Activated effector memory CD4-positive, alpha-beta T cell treated with Interleukin-2 at 50 U/mL for 16 hours (primary cell): Measurements from ENCODE around the gene ALDH3B2.
"Not testable (repeated sequence)": the region's sequence is repeated elsewhere in the genome, so short reads cannot be mapped to it uniquely, and the experiment has no call there.

Experiments
- DNase-seq: peaks from one replicate; pipeline ENCODE4 v3.0.0-alpha.2; 2020

Gene ALDH3B2

GRCh38 chr11:67641338-67642172 lies 32.9 kb downstream of the ALDH3B2 start:
- DNase-seq: no peak

- no peak for DNase-seq
Observed at GRCh38 chr11:67640758-67641337, 33.6 kb downstream of the ALDH3B2 start.

- DNase-seq: peak; percentile 43
Observed at GRCh38 chr11:67640021-67640757, 34.2 kb downstream of the ALDH3B2 start.

- DNase-seq: no peak
Observed at GRCh38 chr11:67639438-67639859, 35.0 kb downstream of the ALDH3B2 start, which contains the start of gene TBX10. TBX10 (minus strand) TSS chr11:67639763; CDS start chr11:67639472, 291 bp downstream.

GRCh38 chr11:67638535-67639437 lies 35.6 kb downstream of the ALDH3B2 start:
- DNase-seq: no peak

GRCh38 chr11:67637441-67637840 lies 37.0 kb downstream of the ALDH3B2 start:
- not testable (repeated sequence) for DNase-seq

- no peak for DNase-seq
Observed at GRCh38 chr11:67636962-67637361, 37.5 kb downstream of the ALDH3B2 start.

- no peak for DNase-seq
Observed at GRCh38 chr11:67635231-67635521, 39.2 kb downstream of the ALDH3B2 start.

- no peak for DNase-seq
Observed at GRCh38 chr11:67634366-67635230, 39.8 kb downstream of the ALDH3B2 start.

- no peak for DNase-seq
Observed at GRCh38 chr11:67633758-67634365, 40.6 kb downstream of the ALDH3B2 start.

- DNase-seq: no peak
Observed at GRCh38 chr11:67632982-67633755, 41.3 kb downstream of the ALDH3B2 start.

- DNase-seq: no peak
Observed at GRCh38 chr11:67632175-67632981, 42.0 kb downstream of the ALDH3B2 start.

GRCh38 chr11:67631853-67632174 lies 42.6 kb downstream of the ALDH3B2 start:
- DNase-seq: no peak

- no peak for DNase-seq
Observed at GRCh38 chr11:67631411-67631810, 43.0 kb downstream of the ALDH3B2 start.

- DNase-seq: no peak
Observed at GRCh38 chr11:67630943-67631331, 43.5 kb downstream of the ALDH3B2 start.

- peak; percentile 91 for DNase-seq
Observed at GRCh38 chr11:67630228-67630942, 44.0 kb downstream of the ALDH3B2 start.

GRCh38 chr11:67629386-67630227 lies 44.8 kb downstream of the ALDH3B2 start, which contains the start of gene NUDT8:
NUDT8 (minus strand) TSS chr11:67629937; CDS start chr11:67629911, 26 bp downstream.
- DNase-seq: peak; percentile 82
